WTC11 (cell line): Measurements from ENCODE around the gene IL17RA. TPM values are rescaled to one million over a fixed set of nuclear protein-coding genes. Genes with fewer than 3 reads are reported as not detected.

ENCODE experiments used
- ATAC-seq: fragments of 200-7000 bp; cut with Tn5 transposase; 2 replicates; pipeline ENCODE4 v1.10.0; 2021; ENCODE audit warnings: mild to moderate bottlenecking, moderate library complexity
- CTCF ChIA-PET: fragments of 300-600 bp; sonication (Branson Sonifier 250); formaldehyde crosslinking; loops from one replicate; lab custom pipeline; 2021; ENCODE audit warnings: antibody characterized with exemption; lab: Charles Lee
- POLR2A ChIA-PET: fragments of 350-600 bp; sonication (Branson Sonifier 250); formaldehyde crosslinking; loops from one replicate; lab custom pipeline; 2021; ENCODE audit warnings: antibody characterized with exemption; lab: Charles Lee
- DNase-seq: peaks from one replicate; pipeline ENCODE4 v3.0.0; 2021; ENCODE audit warnings: low spot score
- H3K27ac Mint-ChIP-seq: 2 replicates; pipeline ENCODE4 v1.8.0; 2021; ENCODE audit warnings: mixed read lengths
- H3K27me3 Mint-ChIP-seq: 2 replicates; pipeline ENCODE4 v1.8.0; 2021; ENCODE audit warnings: low read depth, mild to moderate bottlenecking, moderate library complexity, mixed read lengths
- H3K36me3 Mint-ChIP-seq: 2 replicates; pipeline ENCODE4 v1.8.0; 2021; ENCODE audit warnings: mixed read lengths
- H3K4me1 Mint-ChIP-seq: 2 replicates; pipeline ENCODE4 v1.8.0; 2022; ENCODE audit warnings: mixed read lengths
- H3K4me3 Mint-ChIP-seq: 2 replicates; pipeline ENCODE4 v1.8.0; 2021; ENCODE audit warnings: mild to moderate bottlenecking, moderate library complexity, mixed read lengths
- H3K9me3 Mint-ChIP-seq: 2 replicates; pipeline ENCODE4 v1.8.0; 2021; ENCODE audit warnings: mixed read lengths
- AR ChIP-seq: fragments of 250-450 bp; sonication (Bioruptor Pico); IDR thresholded peaks from 2 replicates; pipeline ENCODE4 v1.9.0; 2021; ENCODE audit warnings: mild to moderate bottlenecking
- CREB1 ChIP-seq: sonication (generic); formaldehyde crosslinking; IDR thresholded peaks from 2 replicates; pipeline ENCODE4 v1.8.0; 2023; ENCODE audit warnings: mild to moderate bottlenecking, missing genetic modification reagents
- E2F4 ChIP-seq: sonication (generic); formaldehyde crosslinking; IDR thresholded peaks from 2 replicates; pipeline ENCODE4 v1.8.1; 2022; ENCODE audit warnings: low read depth, mild to moderate bottlenecking, moderate library complexity, missing genetic modification reagents, borderline replicate concordance
- E2F5 ChIP-seq: sonication (generic); formaldehyde crosslinking; IDR thresholded peaks from 2 replicates; pipeline ENCODE4 v1.8.1; 2022; ENCODE audit warnings: mild to moderate bottlenecking, moderate library complexity, missing genetic modification reagents
- GABPB1 ChIP-seq: sonication (generic); formaldehyde crosslinking; IDR thresholded peaks from 2 replicates; pipeline ENCODE4 v1.8.1; 2023; ENCODE audit warnings: mild to moderate bottlenecking, missing genetic modification reagents
- KAT7 ChIP-seq: sonication (generic); formaldehyde crosslinking; IDR thresholded peaks from 2 replicates; pipeline ENCODE4 v1.8.1; 2023; ENCODE audit warnings: missing genetic modification reagents, mild to moderate bottlenecking, borderline replicate concordance
- MXD4 ChIP-seq: fragments of 250-450 bp; sonication (Bioruptor Pico); IDR thresholded peaks from 2 replicates; pipeline ENCODE4 v1.8.0; 2021; ENCODE audit warnings: mild to moderate bottlenecking, moderate library complexity, borderline replicate concordance
- MYBL2 ChIP-seq: sonication (generic); formaldehyde crosslinking; IDR thresholded peaks from 2 replicates; pipeline ENCODE4 v1.8.1; 2023; ENCODE audit warnings: mild to moderate bottlenecking, moderate library complexity, missing genetic modification reagents
- NFYB ChIP-seq: sonication (generic); formaldehyde crosslinking; conservative IDR thresholded peaks from 2 replicates; pipeline ENCODE4 v1.8.0; 2022; ENCODE audit warnings: low read depth, missing genetic modification reagents
- SMAD3 ChIP-seq: sonication (generic); formaldehyde crosslinking; IDR thresholded peaks from 2 replicates; pipeline ENCODE4 v1.8.0; 2022; ENCODE audit warnings: missing genetic modification reagents, mild to moderate bottlenecking, borderline replicate concordance
- TEAD1 ChIP-seq: sonication (generic); formaldehyde crosslinking; IDR thresholded peaks from 2 replicates; pipeline ENCODE4 v1.8.0; 2022; ENCODE audit warnings: mild to moderate bottlenecking, missing genetic modification reagents
- ZBTB43 ChIP-seq: sonication (generic); formaldehyde crosslinking; IDR thresholded peaks from 2 replicates; pipeline ENCODE4 v1.8.1; 2023; ENCODE audit warnings: mild to moderate bottlenecking, missing genetic modification reagents
- ZNF138 ChIP-seq: sonication (generic); formaldehyde crosslinking; conservative IDR thresholded peaks from 2 replicates; pipeline ENCODE4 v1.8.1; 2022; ENCODE audit warnings: mild to moderate bottlenecking, moderate library complexity, missing genetic modification reagents
- ZNF219 ChIP-seq: sonication (generic); formaldehyde crosslinking; IDR thresholded peaks from 2 replicates; pipeline ENCODE4 v1.8.0; 2023; ENCODE audit warnings: missing genetic modification reagents, mild to moderate bottlenecking, borderline replicate concordance
- total RNA-seq: library from RNA; stranded (reverse); gene quantifications from 3 replicates; pipeline ENCODE4 v1.2.3, GENCODE V29; 2021
- TF ChIP-seq, protein P1 (sequence below): sonication (generic); formaldehyde crosslinking; IDR thresholded peaks from 2 replicates; pipeline ENCODE4 v1.8.0; 2023; ENCODE audit warnings: mild to moderate bottlenecking, missing genetic modification reagents
- TF ChIP-seq, protein P2 (sequence below): sonication (generic); formaldehyde crosslinking; IDR thresholded peaks from 2 replicates; pipeline ENCODE4 v1.8.1; 2023; ENCODE audit warnings: mild to moderate bottlenecking, missing genetic modification reagents, moderate library complexity
- TF ChIP-seq, protein P3 (sequence below): sonication (generic); formaldehyde crosslinking; IDR thresholded peaks from 2 replicates; pipeline ENCODE4 v1.8.0; 2022; ENCODE audit warnings: mild to moderate bottlenecking, missing genetic modification reagents

Gene IL17RA
- total RNA-seq, 1 experiment from 2014 or later: 7.9 TPM

DNA sequence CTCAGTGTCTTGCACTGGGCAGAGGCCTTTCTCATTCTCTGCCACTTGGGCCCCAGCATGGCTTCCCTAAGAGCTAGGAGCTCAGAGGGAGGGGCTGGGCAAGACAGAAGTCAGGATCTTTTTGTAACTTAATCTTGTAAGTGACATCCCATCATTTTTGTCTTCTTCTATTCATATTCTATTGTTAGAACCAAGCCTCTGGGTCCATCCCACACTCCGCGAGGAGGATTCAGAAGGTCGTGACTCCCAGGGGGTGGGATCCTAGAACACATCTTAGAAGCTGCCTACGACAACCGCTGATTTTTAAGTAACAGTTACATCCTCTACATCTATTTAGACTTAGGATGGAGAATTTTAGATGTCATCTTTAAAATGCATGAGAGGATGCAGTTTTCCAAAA is 1.5 kb upstream of the IL17RA start:
- H3K4me3 Mint-ChIP-seq: peak overlapping the region; percentile 71; the same call in 1 of the 2 replicates
- no peaks in the 10 kb centered on the region for H3K9me3 Mint-ChIP-seq
- no peak for TF ChIP-seq ZBTB43
- no peak for TF ChIP-seq MXD4 (CRISPR knock-in tag)
- TF ChIP-seq, protein P1, sequence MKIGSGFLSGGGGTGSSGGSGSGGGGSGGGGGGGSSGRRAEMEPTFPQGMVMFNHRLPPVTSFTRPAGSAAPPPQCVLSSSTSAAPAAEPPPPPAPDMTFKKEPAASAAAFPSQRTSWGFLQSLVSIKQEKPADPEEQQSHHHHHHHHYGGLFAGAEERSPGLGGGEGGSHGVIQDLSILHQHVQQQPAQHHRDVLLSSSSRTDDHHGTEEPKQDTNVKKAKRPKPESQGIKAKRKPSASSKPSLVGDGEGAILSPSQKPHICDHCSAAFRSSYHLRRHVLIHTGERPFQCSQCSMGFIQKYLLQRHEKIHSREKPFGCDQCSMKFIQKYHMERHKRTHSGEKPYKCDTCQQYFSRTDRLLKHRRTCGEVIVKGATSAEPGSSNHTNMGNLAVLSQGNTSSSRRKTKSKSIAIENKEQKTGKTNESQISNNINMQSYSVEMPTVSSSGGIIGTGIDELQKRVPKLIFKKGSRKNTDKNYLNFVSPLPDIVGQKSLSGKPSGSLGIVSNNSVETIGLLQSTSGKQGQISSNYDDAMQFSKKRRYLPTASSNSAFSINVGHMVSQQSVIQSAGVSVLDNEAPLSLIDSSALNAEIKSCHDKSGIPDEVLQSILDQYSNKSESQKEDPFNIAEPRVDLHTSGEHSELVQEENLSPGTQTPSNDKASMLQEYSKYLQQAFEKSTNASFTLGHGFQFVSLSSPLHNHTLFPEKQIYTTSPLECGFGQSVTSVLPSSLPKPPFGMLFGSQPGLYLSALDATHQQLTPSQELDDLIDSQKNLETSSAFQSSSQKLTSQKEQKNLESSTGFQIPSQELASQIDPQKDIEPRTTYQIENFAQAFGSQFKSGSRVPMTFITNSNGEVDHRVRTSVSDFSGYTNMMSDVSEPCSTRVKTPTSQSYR (CRISPR knock-in tag): no peak
- TF ChIP-seq, protein P2, sequence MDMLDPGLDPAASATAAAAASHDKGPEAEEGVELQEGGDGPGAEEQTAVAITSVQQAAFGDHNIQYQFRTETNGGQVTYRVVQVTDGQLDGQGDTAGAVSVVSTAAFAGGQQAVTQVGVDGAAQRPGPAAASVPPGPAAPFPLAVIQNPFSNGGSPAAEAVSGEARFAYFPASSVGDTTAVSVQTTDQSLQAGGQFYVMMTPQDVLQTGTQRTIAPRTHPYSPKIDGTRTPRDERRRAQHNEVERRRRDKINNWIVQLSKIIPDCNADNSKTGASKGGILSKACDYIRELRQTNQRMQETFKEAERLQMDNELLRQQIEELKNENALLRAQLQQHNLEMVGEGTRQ (CRISPR knock-in tag): no peak
- TF ChIP-seq MYBL2 (CRISPR knock-in tag): no peak
- TF ChIP-seq GABPB1 (CRISPR knock-in tag): no peak
- TF ChIP-seq, protein P3, sequence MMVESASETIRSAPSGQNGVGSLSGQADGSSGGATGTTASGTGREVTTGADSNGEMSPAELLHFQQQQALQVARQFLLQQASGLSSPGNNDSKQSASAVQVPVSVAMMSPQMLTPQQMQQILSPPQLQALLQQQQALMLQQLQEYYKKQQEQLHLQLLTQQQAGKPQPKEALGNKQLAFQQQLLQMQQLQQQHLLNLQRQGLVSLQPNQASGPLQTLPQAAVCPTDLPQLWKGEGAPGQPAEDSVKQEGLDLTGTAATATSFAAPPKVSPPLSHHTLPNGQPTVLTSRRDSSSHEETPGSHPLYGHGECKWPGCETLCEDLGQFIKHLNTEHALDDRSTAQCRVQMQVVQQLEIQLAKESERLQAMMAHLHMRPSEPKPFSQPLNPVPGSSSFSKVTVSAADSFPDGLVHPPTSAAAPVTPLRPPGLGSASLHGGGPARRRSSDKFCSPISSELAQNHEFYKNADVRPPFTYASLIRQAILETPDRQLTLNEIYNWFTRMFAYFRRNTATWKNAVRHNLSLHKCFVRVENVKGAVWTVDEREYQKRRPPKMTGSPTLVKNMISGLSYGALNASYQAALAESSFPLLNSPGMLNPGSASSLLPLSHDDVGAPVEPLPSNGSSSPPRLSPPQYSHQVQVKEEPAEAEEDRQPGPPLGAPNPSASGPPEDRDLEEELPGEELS (CRISPR knock-in tag): no peak
- no peak for TF ChIP-seq SMAD3
- TF ChIP-seq E2F5 (CRISPR knock-in tag): no peak
- no peak for TF ChIP-seq ZNF138 (CRISPR knock-in tag)
- TF ChIP-seq E2F4 (CRISPR knock-in tag): no peak
- no peak for TF ChIP-seq TEAD1 (CRISPR knock-in tag)
- TF ChIP-seq NFYB (CRISPR knock-in tag): no peak
- TF ChIP-seq KAT7: no peak
- TF ChIP-seq AR: no peak
- TF ChIP-seq CREB1 (CRISPR knock-in tag): no peak
- TF ChIP-seq ZNF219 (CRISPR knock-in tag): no peak
- TF ChIP-seq, all 79 proteins: peak for 0
- Mint-ChIP-seq H3K36me3 (no peaks in the 10 kb centered on the region), H3K4me1 (peaks cover 17% of the 10 kb centered on the region), H3K27ac (no peak overlapping the region), H3K27me3 (peaks cover 34% of the 10 kb centered on the region)
- no peak for ATAC-seq
- DNase-seq: no peak
- CTCF ChIA-PET: interaction anchor here (0.6 to 1.7 kb wide), 6 partner anchors 9 to 1067 kb away, joined by 3 to 8 read pairs (median 4); partner anchors contain the start of gene USP18
- POLR2A ChIA-PET: no interaction called here
